GM19238 (cell line): ENCODE results near the gene SHROOM3.

Source experiments
- DNase-seq: peaks from one replicate; pipeline ENCODE4 v3.0.0; 2011; ENCODE audit warnings: low spot score; ENCODE audit not compliant: insufficient read length

SHROOM3 gene

DNA sequence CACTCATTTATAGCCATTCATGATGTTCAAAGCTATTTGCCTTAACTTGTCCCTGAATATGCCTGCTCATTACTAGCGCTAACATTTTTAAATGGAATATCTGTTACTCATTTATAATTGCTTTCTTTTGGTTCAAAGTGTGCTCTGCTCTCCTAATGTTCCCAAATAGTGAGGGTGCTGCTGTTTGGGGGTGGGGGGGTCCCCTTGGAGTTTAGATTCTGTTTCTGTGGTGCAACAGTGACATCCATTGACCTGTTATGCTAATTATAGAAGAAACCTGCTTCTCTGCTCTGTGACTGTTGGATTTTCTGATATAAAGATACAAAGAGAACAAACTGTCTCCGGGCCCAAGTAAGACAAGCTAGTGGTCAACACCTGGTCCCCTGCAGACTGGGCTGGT is 222.4 kb downstream of the SHROOM3 start:
- no peak for DNase-seq

DNA sequence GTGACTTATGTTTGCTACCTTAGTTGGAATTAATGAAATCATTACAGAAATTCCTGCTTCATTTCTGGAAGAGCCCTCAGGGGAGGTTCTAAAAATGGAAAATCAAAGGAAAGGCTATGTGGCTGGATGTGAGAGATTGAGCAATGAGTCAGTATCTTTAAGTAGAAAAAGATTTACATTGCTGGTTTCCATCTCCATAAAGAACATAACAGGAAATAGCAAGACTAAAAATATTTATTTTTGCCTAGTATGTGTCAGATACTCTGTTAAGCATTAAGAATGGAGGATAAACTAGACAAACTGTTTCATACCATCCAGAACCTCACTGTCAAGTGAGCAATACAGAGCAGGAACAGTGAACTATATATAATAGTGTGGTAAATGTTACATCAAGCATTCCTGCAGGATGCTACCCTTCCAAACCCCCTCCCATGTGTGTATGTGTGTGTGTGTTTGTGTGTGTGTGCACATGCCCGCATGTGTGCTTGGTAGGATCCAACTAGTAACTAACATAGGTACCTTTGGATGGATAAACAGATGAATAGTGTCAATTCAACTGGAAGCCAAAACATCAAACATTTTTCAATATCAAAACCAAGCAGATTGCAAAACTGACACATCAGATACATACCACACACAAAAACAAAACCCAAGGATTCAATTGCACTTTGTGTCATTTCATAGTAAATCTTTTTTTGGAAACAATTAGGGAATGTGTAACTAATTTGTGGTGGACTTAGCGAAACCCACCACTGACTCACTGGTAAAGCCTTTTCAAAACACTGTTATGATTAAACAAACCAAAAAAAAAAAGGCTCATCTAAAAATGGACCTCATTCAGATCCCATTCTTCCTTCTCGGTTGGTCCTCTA is 223.4 kb downstream of the SHROOM3 start:
- no peak for DNase-seq

DNA sequence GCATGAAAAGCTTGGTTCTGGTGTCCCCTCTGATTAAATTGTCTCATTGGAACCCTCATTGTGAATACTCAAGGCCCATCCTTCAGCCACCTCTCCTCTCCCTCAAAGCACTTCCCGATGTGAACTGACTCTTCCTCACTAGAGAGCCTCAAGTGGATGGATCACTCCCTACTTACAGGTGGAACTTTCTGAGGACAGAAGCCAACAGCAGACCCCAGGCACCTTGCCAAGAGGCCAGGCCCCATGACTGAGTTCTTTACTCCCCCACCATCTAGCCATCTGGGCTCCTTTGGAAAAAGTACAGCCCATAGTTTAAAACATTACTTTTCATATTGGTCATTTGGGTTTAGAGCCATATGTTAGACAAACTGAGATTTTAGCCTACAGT is 224.1 kb downstream of the SHROOM3 start:
- DNase-seq: no peak

DNA sequence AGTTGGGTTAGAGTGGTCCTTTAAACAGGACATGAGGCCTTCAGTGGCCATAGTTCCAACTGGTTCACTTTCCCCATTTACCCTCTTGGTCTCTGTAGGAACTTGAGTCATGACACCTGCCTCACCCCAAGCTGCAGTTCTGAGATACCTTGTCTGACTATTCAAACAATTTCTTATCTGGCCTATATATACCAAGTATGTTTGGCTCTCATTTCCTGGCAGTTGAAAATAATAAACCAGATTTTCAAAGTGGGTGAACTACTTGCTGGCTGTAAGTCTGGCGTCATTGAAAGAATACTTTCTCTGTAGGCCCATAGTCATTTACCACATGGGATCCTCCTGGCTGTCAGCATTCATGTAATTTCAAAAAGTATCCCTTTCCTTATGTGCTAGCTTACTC is 228.8 kb downstream of the SHROOM3 start:
- DNase-seq: no peak

DNA sequence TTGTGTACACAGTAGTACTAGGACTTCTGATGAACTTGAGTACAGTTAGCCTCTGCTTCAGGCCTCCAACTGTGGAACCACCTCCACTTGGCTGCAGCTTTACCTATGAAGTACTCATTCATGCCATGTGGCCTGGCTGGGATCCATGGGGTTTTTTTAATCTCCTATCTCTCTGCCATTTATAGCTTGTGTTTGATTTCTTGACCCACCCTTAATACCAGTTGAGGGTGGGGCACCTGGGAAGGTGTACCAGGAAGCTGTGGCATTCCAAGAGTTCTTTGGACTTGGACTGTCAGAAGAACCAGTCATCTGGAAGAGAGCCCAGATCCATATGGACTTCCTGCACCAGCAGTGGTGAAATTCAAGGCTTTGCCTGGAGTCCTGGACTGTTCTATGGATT is 230.1 kb downstream of the SHROOM3 start:
- no peak for DNase-seq

DNA sequence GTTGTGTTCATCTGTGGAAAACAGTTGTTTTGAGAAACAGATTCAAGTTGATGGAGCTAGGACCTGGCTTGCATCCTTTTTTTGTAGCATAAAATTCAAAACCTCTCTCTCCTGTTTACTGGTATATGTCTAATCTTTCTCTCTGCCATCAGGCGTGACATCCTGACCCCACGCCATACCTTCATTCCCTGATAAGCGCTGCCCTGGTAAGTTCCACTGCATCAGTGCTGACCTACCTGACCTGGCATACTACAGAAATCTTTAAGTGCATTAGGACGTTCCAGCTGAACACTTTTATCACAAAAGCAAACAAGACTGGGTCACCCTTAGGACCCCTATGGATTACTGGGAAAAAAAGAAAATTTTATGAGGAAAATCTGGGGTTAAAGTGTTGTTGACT is 230.7 kb downstream of the SHROOM3 start:
- DNase-seq: no peak

DNA sequence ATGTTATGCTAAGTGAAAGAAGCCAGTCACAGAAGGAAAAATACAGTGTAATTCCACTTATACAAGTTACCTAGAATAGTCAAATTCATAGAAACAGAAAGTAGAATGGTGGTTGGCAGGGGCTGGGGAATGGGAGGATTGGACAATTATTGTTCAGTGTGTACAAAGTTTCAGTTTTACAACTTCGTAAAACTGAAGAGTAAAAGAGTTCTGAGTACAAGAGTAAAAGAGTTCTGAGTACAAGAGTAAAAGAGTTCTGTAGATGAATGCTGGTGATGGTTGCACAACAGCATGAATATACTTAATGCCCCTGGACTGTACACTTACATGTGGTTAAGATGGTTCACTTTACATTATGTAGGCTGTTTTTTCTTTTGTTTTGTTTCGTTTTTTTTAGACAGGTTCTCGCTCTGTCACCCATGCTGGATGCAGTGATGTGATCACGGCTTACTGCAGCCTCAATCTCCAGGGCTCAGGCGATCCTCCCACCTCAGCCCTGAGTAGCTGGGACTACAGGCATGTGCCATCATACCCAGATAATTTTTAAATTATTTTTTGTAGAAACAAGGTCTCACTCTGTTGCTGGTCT is 232.0 kb downstream of the SHROOM3 start:
- DNase-seq: no peak

DNA sequence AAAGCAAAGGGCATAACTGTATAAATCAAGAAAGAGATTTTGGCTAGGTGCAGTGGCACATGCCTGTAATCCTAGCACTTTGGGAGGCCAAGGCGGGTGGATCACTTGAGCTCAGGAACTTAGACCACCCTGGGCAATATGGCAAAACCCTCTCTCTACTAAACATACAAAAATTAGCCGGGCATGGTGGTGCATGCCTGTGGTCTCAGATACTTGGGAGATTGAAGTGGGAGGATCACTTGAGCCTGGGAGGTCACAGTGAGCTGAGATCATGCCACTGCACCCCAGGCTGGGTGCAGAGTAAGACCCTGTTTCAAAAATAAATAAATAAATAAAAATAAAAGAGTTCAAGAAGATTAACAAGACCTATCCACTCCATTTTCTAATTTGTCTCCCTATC is 235.6 kb downstream of the SHROOM3 start:
- no peak for DNase-seq

DNA sequence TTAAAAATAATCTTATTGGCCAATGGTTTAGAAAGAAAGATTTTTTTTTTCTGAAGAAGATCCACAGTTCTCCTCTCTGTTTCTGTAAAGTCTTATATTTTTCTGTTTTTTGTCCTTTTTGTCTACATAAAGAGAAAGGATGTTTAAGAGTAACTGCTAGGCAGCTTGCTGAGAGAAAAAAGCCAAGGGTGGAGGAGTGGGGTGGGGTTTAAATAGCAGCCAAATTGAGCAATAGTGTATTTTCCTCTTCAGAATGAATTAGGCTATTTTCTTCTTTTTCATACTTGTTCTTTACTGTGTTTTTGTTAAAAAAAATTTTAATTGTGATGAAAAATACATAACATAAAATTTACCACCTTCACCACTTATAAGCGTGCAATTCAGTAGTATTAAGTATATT is 238.3 kb downstream of the SHROOM3 start:
- no peak for DNase-seq

DNA sequence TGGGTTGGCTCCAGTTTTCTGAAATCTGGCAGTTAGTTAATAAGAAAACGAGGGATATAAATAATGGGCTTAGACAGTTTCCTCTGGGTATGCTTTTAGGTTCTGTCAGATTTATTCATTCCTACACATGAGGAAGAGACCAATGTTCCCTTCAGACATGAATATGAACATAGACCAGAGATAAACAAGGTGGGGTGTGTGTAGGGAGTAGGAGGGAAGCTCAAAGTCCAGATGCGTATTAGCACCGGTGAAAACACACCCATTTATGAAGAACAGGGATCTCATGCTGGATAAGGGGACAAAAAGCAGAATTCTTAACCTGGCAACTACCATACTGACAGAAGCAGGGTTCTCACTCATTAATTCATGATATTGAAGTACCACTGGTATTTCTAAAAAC is 240.0 kb downstream of the SHROOM3 start:
- no peak for DNase-seq

DNA sequence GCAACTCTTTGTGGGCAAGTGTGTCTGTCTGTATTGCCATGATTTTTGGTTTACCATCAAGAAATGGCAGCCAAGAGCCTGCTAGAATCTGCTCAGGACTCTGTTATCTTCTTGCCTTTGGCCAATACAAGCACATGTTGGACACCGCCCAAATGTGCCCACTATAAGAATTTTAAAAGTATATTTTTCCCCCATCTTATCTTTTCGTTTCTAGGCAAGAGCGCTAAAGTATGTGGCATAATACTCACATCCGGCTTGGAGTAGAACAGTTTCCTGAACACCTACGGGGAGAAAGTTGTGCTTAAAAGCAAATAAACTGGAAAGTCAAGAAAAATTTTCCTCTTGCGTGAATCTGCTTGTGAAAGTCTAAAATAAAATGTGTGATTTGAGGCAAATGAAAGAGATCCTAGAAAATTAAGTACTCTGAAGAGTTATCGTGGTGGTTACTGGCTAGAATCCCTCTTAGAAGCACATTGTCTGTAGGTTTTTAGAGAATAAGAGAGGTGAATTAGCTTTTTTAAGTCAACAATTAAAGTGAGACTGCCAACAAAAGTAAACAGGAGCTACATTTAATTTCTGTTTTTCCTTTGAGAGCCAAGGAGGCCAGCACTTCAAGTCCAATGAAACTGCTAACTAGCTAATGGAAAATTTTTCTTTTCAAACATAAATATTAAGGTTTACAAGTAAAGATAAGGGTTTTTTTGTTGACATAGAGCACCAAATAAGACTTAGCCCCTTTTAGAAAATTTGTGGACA is 242.7 kb downstream of the SHROOM3 start:
- DNase-seq: no peak

DNA sequence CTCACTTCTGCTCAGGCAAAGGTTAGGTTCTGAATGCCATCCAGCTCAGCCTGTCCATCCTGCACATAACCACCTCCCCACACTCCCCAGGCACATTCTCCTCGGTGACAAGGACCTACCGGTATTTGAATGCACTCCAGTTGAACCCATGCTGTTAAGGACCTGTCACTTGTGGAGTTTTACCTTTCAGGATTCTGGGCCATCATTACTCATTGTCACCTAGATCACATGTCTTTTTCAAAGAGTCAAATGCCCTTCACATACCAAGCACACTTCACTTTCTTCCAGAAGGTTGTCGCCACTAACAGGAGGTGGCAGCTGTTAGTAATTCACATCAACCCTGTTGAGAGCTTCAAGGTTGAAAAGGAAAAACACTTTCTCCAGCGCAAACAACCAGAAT is 244.7 kb downstream of the SHROOM3 start:
- no peak for DNase-seq

DNA sequence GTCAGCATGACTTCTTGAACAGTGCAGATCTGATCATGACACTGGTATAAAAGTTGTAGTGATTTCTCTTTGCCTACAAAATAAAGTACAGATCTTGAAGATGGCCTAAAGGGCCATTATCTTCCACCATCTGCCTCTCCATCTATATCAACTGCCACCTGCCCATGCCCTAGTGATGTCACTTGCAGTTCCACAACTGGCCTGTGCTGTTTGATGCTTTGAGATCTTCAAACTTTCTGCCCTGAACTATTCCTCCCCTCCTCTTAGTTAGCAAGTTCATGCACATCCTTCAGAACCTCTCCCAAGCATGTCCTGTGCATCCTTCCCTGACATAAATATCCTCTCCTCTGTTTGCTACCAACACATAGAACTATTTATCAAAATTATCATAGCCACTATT is 245.9 kb downstream of the SHROOM3 start:
- DNase-seq: no peak

DNA sequence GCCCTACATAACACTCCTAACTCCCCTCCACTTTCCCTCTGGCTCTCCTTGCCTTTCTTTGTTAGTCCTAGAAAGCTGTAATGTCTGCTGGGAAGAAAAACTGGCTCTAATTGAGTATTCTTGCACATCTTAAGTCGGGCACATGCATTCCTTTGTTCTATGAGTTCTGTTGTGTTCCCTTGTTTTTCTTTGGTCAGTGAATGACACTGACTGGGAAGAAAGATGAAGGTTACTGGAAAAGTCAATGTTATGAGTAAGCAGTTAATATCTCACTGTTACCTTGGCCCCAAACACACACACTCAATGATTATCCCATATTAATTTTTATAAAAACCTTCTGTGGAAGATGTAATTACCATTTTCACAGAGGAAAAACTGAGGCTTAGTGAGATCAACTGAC is 247.0 kb downstream of the SHROOM3 start:
- DNase-seq: no peak

DNA sequence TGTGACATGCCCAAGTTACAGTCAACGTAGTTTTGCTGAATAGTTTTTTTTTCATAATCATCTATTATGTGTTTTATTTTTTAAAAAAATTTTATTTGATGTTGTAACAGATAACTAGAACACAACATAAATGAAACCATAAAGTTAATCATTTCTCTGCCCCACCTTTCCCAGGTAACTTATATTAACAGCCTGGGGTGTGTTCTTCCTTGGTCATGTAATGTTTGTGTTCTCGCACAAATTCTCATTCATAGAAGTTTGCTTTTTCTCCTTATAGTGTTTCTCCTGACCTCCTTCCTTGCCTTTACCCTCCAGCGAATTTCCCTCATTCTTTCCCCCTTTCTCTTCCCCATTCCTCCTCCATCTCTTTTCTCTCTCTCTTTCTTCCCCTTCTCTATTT is 248.1 kb downstream of the SHROOM3 start:
- DNase-seq: no peak

DNA sequence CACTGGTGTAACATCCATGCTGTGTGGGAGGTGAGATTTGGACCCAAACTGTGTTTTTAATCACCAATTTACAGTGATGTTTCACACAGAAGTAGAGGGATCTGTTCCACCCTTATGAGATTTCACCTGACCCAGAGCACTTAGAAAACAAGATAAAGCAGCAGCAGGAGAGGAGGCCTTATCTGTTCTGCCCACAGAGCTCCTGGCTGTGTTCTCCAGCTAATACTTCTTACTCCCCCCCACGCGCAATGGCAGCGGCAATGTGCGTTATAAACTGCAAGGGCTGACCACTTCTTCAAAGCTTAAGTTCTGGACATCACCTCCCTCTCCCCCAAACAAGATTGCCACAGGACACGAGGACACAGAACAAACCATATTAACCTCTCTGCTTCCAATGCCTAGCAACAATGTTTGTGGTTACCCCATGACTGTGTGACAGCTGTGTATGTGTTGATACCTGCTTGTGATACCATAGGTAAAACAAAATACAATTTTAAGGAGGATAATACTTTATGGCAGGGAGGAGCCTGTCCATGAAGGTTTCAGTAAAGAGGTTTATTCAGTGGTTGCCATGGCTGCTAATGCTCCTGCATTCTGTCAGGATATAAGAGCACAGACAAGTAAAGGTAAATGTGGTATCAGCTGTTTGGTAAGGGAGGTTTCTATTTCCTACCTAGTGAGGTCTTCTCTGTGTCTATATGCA is 252.9 kb downstream of the SHROOM3 start:
- no peak for DNase-seq

DNA sequence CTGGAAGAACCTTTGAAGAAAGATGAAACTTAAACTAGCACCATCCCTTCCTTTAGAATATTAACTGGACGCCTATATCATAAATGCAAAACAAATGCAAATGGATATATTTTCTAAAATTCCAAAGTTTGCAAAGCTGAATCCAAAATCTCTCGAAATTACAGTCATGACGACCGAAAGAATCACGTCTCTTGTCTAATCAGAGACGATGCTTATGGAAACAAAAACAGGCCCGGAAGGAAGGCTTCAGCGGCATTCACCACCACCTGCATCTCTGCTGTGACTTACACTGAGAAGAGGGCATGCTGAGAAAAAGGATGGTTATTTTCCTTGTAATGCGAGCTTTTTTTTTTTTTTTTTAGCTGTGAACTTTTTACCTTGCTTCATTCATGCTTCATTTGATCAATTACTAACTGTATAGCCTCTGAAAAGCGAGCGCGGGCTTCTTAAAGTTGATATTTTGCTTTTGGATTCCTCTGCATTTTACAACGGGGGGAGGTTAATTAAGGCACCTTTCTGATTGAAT is 253.7 kb downstream of the SHROOM3 start:
- no peak for DNase-seq

DNA sequence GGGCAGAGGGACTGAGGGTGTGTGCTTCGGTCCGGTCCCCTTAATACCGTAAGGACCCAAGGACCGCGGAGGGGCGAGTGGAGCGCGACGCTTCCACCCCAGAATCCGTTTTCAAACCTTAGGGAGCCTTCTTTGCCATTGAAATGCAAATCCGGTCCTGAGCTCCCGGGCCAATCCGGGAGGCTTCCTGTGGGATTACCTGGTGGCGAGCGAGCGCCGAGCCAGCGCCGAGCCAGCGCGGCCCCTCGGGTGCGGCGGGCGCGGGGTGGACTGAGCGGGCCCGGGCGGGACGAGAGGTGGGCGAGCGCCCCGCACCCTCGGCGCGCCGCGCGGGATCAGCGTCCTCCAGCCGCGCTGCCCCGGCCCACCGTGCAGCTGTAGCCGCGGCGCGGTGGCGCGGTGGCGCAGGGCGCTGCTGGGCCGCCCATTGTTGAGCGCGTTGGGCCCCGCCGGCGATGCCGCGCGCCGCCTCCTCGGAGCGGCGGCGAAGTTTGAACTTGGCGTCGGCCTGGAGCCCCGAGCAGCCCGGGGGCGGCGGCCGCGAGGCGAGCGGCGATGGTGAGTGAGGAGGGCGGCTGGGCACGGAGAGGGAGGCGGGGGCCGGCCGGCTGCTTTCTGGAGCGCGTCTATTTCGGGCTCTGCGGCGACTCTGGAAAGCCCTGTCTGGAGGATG is 254.3 kb downstream of the SHROOM3 start:
- peak; percentile 16 for DNase-seq

DNA sequence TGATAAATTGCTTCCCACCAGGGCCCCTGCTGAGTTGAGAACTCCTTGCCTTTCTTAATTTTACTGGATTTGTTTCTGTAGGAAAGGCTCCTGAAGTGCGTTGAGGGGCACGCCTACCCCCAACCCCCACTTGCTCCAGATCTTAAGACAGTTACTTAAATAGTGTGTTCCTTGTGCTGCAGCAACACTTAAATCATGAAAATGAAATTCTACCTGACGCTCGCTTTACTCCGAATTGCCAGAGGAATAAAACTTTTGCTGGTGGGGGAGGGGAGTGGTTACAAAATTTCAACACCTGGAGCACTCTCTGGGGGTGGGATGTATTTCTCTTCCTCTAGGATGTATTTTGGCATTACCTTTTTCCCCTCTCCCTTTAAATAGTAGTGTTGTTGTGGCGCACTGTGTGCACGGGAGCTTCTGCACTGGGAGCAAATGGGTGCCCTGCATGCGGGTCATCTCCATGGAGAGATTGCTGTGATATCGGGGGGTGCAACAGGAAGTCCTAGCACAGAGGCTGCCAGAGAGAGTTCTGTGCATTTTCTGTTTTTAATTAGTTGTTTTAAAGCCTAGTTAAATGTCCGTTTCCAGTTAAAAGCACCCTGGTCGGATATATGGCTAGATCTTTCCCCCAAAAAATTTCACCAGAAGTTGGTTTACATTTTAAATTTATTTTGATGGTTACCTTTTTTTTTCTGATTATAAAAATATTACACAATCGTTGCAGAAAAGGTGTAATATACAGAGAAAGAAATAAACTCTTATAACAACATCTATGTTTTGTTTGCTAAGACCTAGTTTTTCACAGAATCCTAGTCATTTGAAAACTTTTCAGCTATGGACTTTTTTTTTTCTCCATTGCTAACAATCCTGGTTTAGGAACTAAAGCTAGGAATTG is 255.2 kb downstream of the SHROOM3 start:
- DNase-seq: no peak

DNA sequence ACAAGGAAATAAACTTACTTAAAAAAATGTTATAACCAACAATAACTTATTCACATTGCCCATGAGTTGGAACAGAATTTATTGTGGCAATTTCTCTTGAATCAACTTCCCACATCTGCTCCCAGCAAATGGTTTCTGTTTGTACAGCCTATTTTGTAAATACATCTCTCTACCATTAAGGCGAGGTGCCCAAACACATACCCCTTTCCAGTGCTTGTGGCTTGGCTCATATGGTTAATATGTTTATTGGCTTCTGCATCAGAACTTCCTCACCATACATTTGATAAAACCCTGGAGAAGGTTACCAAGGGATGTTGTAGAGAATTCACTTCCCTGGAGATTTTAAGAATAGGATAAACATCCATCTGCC is 255.9 kb downstream of the SHROOM3 start:
- DNase-seq: no peak
